CD8-positive, alpha-beta memory T cell (primary cell): ENCODE measurements around the gene DPAGT1. TPM values are rescaled to one million over a fixed set of nuclear protein-coding genes. Genes with fewer than 3 reads are reported as not detected.
"Not testable (repeated sequence)": the region's sequence is repeated elsewhere in the genome, so short reads cannot be mapped to it uniquely, and the experiment has no call there.

Experiments used
- CTCF ChIA-PET: fragments of 350-600 bp; sonication (Branson Sonifier 250); formaldehyde crosslinking; loops from one replicate; lab custom pipeline; 2021; ENCODE audit warnings: antibody characterized with exemption; lab: Charles Lee
- POLR2A ChIA-PET: fragments of 350-600 bp; sonication (Branson Sonifier 250); formaldehyde crosslinking; loops from one replicate; lab custom pipeline; 2021; ENCODE audit warnings: antibody characterized with exemption; lab: Charles Lee
- DNase-seq, 5 donors: peaks; one replicate each; pipeline versions ENCODE4 v3.0.0 to v3.0.0-alpha.2; 2020 to 2022; ENCODE audit warnings: mixed read lengths in 1 of 5
- H3K27ac ChIP-seq: one replicate; pipeline ENCODE4 v1.7.0; 2013; ENCODE audit warnings: low read depth, mild to moderate bottlenecking, low read length, moderate library complexity
- H3K27me3 ChIP-seq: 2 replicates; pipeline ENCODE4 v1.7.0; 2013; ENCODE audit warnings: low read length, mild to moderate bottlenecking; ENCODE audit not compliant: insufficient read depth, poor library complexity, severe bottlenecking
- H3K36me3 ChIP-seq: 2 replicates; pipeline ENCODE4 v1.7.0; 2013; ENCODE audit warnings: mild to moderate bottlenecking, low read length, moderate library complexity; ENCODE audit not compliant: insufficient read depth
- H3K4me1 ChIP-seq: 2 replicates; pipeline ENCODE4 v1.7.0; 2013; ENCODE audit warnings: mild to moderate bottlenecking, low read length, moderate library complexity; ENCODE audit not compliant: insufficient read depth
- H3K4me3 ChIP-seq: 2 replicates; pipeline ENCODE4 v1.7.0; 2013; ENCODE audit warnings: mild to moderate bottlenecking, low read length
- H3K9me3 ChIP-seq: 2 replicates; pipeline ENCODE4 v1.7.0; 2013; ENCODE audit warnings: mild to moderate bottlenecking, low read length
- H3K27ac Mint-ChIP-seq, 8 donors: one replicate each; pipeline ENCODE4 v1.8.0; 2020 to 2021; ENCODE audit warnings: mixed read lengths in 8 of 8, mild to moderate bottlenecking in 6 of 8, inconsistent platforms in 3 of 8, moderate library complexity in 3 of 8
- H3K27me3 Mint-ChIP-seq, 2 donors: one replicate each; pipeline ENCODE4 v1.8.0; 2020 to 2021; ENCODE audit warnings: mixed read lengths in 2 of 2, mild to moderate bottlenecking in 1 of 2, moderate library complexity in 1 of 2
- H3K36me3 Mint-ChIP-seq, 3 donors: one replicate each; pipeline ENCODE4 v1.8.0; 2020 to 2021; ENCODE audit warnings: mixed read lengths in 3 of 3, inconsistent platforms in 1 of 3, mild to moderate bottlenecking in 1 of 3
- H3K4me1 Mint-ChIP-seq, 3 donors: one replicate each; pipeline ENCODE4 v1.8.0; 2020 to 2021; ENCODE audit warnings: mixed read lengths in 3 of 3, inconsistent platforms in 1 of 3, mild to moderate bottlenecking in 1 of 3
- H3K4me3 Mint-ChIP-seq, 7 donors: one replicate each; pipeline ENCODE4 v1.8.0; 2020 to 2021; ENCODE audit warnings: mixed read lengths in 7 of 7, mild to moderate bottlenecking in 6 of 7, moderate library complexity in 4 of 7, inconsistent platforms in 2 of 7
- H3K9me3 Mint-ChIP-seq, 5 donors: one replicate each; pipeline ENCODE4 v1.8.0; 2020 to 2022; ENCODE audit warnings: mixed read lengths in 5 of 5, mild to moderate bottlenecking in 3 of 5, moderate library complexity in 2 of 5, inconsistent platforms in 1 of 5
- polyA plus RNA-seq: library from polyadenylated mRNA; unstranded; fragments of 300-500 nt; fragmentation: Illumina TruSeq; gene quantifications from one replicate; pipeline ENCODE4 v1.2.3, GENCODE V29; 2021
- total RNA-seq, 2 experiments: library from RNA; stranded (reverse); gene quantifications; one replicate each; pipeline ENCODE4 v1.2.3, GENCODE V29; 2021

The DPAGT1 gene
- total and polyA plus RNA-seq, 3 experiments from 2014 or later = 45.7 to 78.6 (median 69.7) TPM

GRCh38 chr11:119062779-119063178 lies 38.9 kb downstream of the DPAGT1 start:
- Mint-ChIP-seq H3K4me1 (peaks cover 23 to 43% (median 32%) of the 10 kb centered on the region in 3 donors), H3K36me3 (peaks cover 0 to 13% (median 0%) of the 10 kb centered on the region in 3 donors), H3K9me3 (no peaks in the 10 kb centered on the region), H3K27me3 (no peaks in the 10 kb centered on the region), H3K27ac (no peak overlapping the region), H3K4me3 (peak overlapping the region in 2 of 7 donors; percentile 16 to 66)
- ChIA-PET CTCF (interaction anchor here (1.2 to 2.0 kb wide), 3 partner anchors 23 to 53 kb away, joined by 4 to 8 read pairs (median 4); no protein-coding TSS in a partner anchor), POLR2A (no interaction called here)
- no peak for DNase-seq
- Histone ChIP-seq H3K27me3 (no peaks in the 10 kb centered on the region), H3K4me3 (no peak overlapping the region), H3K36me3 (no peaks in the 10 kb centered on the region), H3K9me3 (no peaks in the 10 kb centered on the region), H3K4me1 (peaks cover 21% of the 10 kb centered on the region), H3K27ac (no peak overlapping the region)

- Histone ChIP-seq H3K27ac (no peak overlapping the region), H3K4me1 (peaks cover 17% of the 10 kb centered on the region), H3K36me3 (no peaks in the 10 kb centered on the region), H3K9me3 (no peaks in the 10 kb centered on the region), H3K4me3 (no peak overlapping the region), H3K27me3 (no peaks in the 10 kb centered on the region)
- DNase-seq = no peak
- Mint-ChIP-seq H3K27ac (peak overlapping the region in 2 of 8 donors; percentile 56 to 73), H3K9me3 (no peaks in the 10 kb centered on the region), H3K27me3 (no peaks in the 10 kb centered on the region), H3K36me3 (peaks cover 0 to 14% (median 0%) of the 10 kb centered on the region in 3 donors), H3K4me3 (peak overlapping the region in 1 of 7 donors; percentile 52), H3K4me1 (peaks cover 20 to 38% (median 26%) of the 10 kb centered on the region in 3 donors)
- CTCF ChIA-PET = interaction anchor here (2.0 kb wide), 1 partner anchor 24 kb away, joined by 8 read pairs; no protein-coding TSS in a partner anchor
- POLR2A ChIA-PET = no interaction called here
These were observed 40.4 kb downstream of the DPAGT1 start for GRCh38 chr11:119061256-119061655.

GRCh38 chr11:119059128-119059527 lies 42.5 kb downstream of the DPAGT1 start:
- Mint-ChIP-seq H3K36me3 (peaks cover 0 to 34% (median 2%) of the 10 kb centered on the region in 3 donors), H3K4me1 (peaks cover 28 to 39% (median 29%) of the 10 kb centered on the region in 3 donors), H3K4me3 (peak overlapping the region in 1 of 7 donors; percentile 29)
- Histone ChIP-seq H3K36me3 (peaks cover 12% of the 10 kb centered on the region), H3K4me1 (peaks cover 22% of the 10 kb centered on the region)
- H3K9me3 ChIP-seq, H3K27me3 ChIP-seq, H3K27ac Mint-ChIP-seq, H3K4me3 ChIP-seq, H3K9me3 Mint-ChIP-seq, H3K27ac ChIP-seq, H3K27me3 Mint-ChIP-seq, POLR2A ChIA-PET, DNase-seq, CTCF ChIA-PET: not testable (repeated sequence)

GRCh38 chr11:119057000-119057769 lies 44.5 kb downstream of the DPAGT1 start, which contains the start of gene HYOU1:
Gene HYOU1, minus strand, starts transcription at chr11:119057205. Its CDS starts 1,045 bp downstream, at chr11:119056160.
- Histone ChIP-seq H3K27me3 (no peaks in the 10 kb centered on the region), H3K4me3 (peak within 1 kb of the TSS; percentile 84), H3K9me3 (no peaks in the 10 kb centered on the region), H3K36me3 (peaks cover 30% of the 10 kb centered on the region), H3K27ac (peak within 1 kb of the TSS; percentile 82), H3K4me1 (peaks cover 22% of the 10 kb centered on the region)
- DNase-seq = peak; percentile 98 to 99 (median 98)
- Mint-ChIP-seq H3K27me3 (no peaks in the 10 kb centered on the region), H3K9me3 (no peaks in the 10 kb centered on the region), H3K27ac (peak within 1 kb of the TSS; percentile 85 to 99 (median 98)), H3K36me3 (peaks cover 5 to 52% (median 10%) of the 10 kb centered on the region in 3 donors), H3K4me3 (peak within 1 kb of the TSS; percentile 91 to 99 (median 95)), H3K4me1 (peaks cover 35 to 43% (median 43%) of the 10 kb centered on the region in 3 donors)
- POLR2A ChIA-PET = interaction anchor here (0.6 to 3.1 kb wide), 7 partner anchors 10 to 43 kb away, joined by 3 to 30 read pairs (median 4); partner anchors contain the start of genes RPS25, TRAPPC4 and VPS11
- CTCF ChIA-PET = interaction anchor here (1.1 to 5.3 kb wide), 6 partner anchors 10 to 112 kb away, joined by 3 to 23 read pairs (median 4); partner anchors contain the start of genes DPAGT1, RPS25, TRAPPC4 and VPS11

- POLR2A ChIA-PET = interaction anchor here (0.6 to 3.1 kb wide), 6 partner anchors 11 to 42 kb away, joined by 3 to 30 read pairs (median 7); partner anchors contain the start of genes RPS25, TRAPPC4 and VPS11
- CTCF ChIA-PET = interaction anchor here (1.1 to 5.3 kb wide), 7 partner anchors 10 to 761 kb away, joined by 3 to 23 read pairs (median 3); partner anchors contain the start of genes CENATAC, DPAGT1, RPS25 and TRAPPC4
- Histone ChIP-seq H3K4me3 (peak overlapping the region; percentile 67), H3K27ac (peak overlapping the region; percentile 82), H3K36me3 (peaks cover 37% of the 10 kb centered on the region), H3K27me3 (no peaks in the 10 kb centered on the region), H3K4me1 (peaks cover 22% of the 10 kb centered on the region), H3K9me3 (no peaks in the 10 kb centered on the region)
- Mint-ChIP-seq H3K27me3 (no peaks in the 10 kb centered on the region), H3K4me3 (peak overlapping the region; percentile 91 to 99 (median 95)), H3K9me3 (no peaks in the 10 kb centered on the region), H3K4me1 (peaks cover 35 to 50% (median 45%) of the 10 kb centered on the region in 3 donors), H3K27ac (peak overlapping the region; percentile 85 to 99 (median 98)), H3K36me3 (peaks cover 8 to 57% (median 10%) of the 10 kb centered on the region in 3 donors)
- peak; percentile 44 to 69 (median 56) for DNase-seq
These were observed 45.1 kb downstream of the DPAGT1 start for GRCh38 chr11:119056421-119056999.

GRCh38 chr11:119055901-119056300 lies 45.8 kb downstream of the DPAGT1 start:
- CTCF ChIA-PET = interaction anchor here (0.6 to 5.3 kb wide), 9 partner anchors 11 to 760 kb away, joined by 3 to 23 read pairs (median 3); partner anchors contain the start of genes CENATAC, DPAGT1, RPS25 and TRAPPC4

GRCh38 chr11:119054418-119054817 lies 47.2 kb downstream of the DPAGT1 start:
- Mint-ChIP-seq H3K36me3 (peaks cover 14 to 74% (median 16%) of the 10 kb centered on the region in 3 donors), H3K9me3 (no peaks in the 10 kb centered on the region), H3K4me3 (peak overlapping the region in 5 of 7 donors; percentile 2 to 66 (median 47)), H3K4me1 (peaks cover 35 to 55% (median 46%) of the 10 kb centered on the region in 3 donors), H3K27ac (peak overlapping the region in 1 of 8 donors; percentile 51), H3K27me3 (no peaks in the 10 kb centered on the region)
- Histone ChIP-seq H3K27ac (no peak overlapping the region), H3K27me3 (no peaks in the 10 kb centered on the region), H3K4me3 (no peak overlapping the region), H3K36me3 (peaks cover 51% of the 10 kb centered on the region), H3K4me1 (peaks cover 22% of the 10 kb centered on the region), H3K9me3 (no peaks in the 10 kb centered on the region)
- ChIA-PET CTCF (interaction anchor here (0.8 to 5.3 kb wide), 4 partner anchors 12 to 142 kb away, joined by 3 to 23 read pairs (median 4); partner anchors contain the start of genes RPS25, TRAPPC4 and VPS11), POLR2A (interaction anchor here (1.2 kb wide), 1 partner anchor 13 kb away, joined by 3 read pairs; the partner anchor contains the start of gene VPS11)
- no peak for DNase-seq

More at GRCh38 chr11:119055901-119056300, 45.8 kb downstream of the DPAGT1 start:
- Histone ChIP-seq H3K36me3 (peaks cover 43% of the 10 kb centered on the region), H3K4me3 (peak overlapping the region; percentile 67), H3K4me1 (peaks cover 22% of the 10 kb centered on the region), H3K27ac (peak overlapping the region; percentile 82), H3K27me3 (no peaks in the 10 kb centered on the region), H3K9me3 (no peaks in the 10 kb centered on the region)
- Mint-ChIP-seq H3K4me1 (peaks cover 35 to 55% (median 46%) of the 10 kb centered on the region in 3 donors), H3K36me3 (peaks cover 10 to 62% (median 13%) of the 10 kb centered on the region in 3 donors), H3K27ac (peak overlapping the region; percentile 76 to 97 (median 92)), H3K9me3 (no peaks in the 10 kb centered on the region), H3K4me3 (peak overlapping the region; percentile 85 to 99 (median 94)), H3K27me3 (no peaks in the 10 kb centered on the region)
- DNase-seq = no peak
- POLR2A ChIA-PET = interaction anchor here (0.6 to 3.1 kb wide), 5 partner anchors 11 to 39 kb away, joined by 3 to 30 read pairs (median 10); partner anchors contain the start of genes RPS25, SLC37A4, TRAPPC4 and VPS11
